Epithelial cell of prostate (primary cell): ENCODE results near the gene C16orf92.

Source experiments
- DNase-seq: peaks from one replicate; pipeline ENCODE4 v3.0.0-alpha.2; 2011; ENCODE audit warnings: low read depth, low spot score
- H3K27ac ChIP-seq: fragments of 450-650 bp; 2 replicates; pipeline ENCODE4 v1.5.1; 2017; ENCODE audit warnings: mild to moderate bottlenecking

Gene C16orf92

DNA sequence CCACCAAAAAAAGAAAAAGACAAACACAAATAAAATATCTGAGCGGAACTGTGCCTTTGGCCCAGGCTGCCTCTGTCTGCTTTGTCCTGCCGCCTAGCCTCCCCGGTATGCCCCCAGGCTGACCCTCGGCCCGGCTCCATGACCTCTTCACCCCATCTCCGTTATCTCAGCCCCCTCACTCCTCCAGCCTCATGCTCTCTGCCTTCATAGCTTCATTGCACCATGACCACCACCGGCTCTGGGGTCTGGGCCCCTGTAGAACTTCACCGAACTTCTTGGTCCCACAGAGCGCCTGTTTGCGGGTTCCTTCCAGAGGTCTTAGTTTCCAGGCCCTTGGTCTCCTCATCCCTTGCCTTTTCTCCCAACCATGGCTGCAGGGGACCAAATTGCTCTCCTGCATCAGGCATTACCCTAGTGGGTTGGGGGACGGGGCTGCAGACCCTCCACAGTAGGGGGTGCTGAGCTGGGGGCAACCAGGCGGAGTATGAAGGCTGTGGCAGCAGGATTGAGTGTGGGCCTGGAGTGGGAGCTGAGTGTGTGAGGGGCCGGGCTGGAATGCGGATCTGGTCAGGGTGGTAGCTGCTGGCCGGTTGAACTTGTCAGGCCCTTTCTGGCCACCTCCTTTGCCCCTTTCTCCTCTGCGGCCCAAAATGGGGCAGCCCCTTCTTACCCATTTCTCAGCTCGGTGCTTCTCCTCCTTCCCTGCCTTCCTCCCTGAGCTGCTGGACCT lies 34.5 kb upstream of the C16orf92 start:
- DNase-seq, result no peak

DNA sequence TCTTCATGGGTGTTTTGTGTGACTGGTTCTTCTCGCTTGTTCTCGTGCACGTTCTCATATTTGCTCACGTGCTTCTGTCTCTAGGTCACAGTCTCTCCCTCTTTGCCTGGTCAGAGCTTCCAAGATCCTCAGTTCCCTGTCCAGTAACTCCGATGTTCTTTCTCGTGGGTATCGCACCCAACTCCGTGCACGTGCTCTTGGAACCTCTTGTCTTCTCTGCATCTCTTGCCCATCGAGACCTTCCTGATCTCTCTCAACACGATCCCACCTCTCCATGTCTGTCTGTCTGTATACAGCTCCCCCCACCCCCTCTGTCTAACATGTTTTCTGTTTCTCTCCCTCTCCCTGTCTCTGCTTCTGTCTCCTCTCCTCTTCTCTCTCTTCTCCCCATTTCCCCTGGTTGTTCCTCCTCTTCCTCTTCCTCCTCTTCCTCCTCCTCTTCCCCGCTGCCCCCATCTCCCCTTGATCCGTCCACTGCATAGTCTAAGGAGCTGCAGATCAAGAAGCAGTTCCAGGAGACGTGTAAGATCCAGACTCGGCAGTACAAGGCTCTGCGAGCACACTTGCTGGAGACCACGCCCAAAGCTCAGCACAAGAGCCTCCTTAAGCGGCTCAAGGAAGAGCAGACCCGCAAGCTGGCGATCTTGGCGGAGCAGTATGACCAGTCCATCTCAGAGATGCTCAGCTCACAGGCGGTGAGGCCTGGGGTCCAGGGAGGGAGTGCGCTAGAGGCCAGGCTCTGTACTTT lies 33.7 kb upstream of the C16orf92 start:
- no peak for DNase-seq

More for the DNA sequence above, 34.5 kb upstream of the C16orf92 start:
- H3K27ac ChIP-seq, result no peak overlapping the region

DNA sequence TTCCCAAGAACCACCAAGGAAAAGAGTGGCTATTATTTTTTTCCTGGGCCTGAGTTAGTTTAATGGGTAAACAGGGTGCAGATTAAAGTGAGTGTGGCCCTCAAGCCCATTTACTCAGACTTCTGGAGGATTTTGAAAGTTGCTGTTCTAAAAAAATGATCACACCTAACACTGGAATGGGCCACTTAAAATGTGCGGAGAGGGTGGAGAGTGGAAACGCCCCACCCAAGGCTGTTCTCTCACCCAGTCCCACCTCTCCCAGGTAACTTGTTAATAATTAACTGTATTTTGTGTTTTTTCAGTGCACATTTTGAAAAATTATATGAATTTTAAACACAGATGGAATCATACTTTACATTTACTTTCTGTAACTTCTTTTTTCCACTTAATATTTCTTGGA lies 33.0 kb upstream of the C16orf92 start:
- H3K27ac ChIP-seq, result no peak overlapping the region
- no peak for DNase-seq

More for the DNA sequence above, 33.7 kb upstream of the C16orf92 start:
- no peak overlapping the region for H3K27ac ChIP-seq

DNA sequence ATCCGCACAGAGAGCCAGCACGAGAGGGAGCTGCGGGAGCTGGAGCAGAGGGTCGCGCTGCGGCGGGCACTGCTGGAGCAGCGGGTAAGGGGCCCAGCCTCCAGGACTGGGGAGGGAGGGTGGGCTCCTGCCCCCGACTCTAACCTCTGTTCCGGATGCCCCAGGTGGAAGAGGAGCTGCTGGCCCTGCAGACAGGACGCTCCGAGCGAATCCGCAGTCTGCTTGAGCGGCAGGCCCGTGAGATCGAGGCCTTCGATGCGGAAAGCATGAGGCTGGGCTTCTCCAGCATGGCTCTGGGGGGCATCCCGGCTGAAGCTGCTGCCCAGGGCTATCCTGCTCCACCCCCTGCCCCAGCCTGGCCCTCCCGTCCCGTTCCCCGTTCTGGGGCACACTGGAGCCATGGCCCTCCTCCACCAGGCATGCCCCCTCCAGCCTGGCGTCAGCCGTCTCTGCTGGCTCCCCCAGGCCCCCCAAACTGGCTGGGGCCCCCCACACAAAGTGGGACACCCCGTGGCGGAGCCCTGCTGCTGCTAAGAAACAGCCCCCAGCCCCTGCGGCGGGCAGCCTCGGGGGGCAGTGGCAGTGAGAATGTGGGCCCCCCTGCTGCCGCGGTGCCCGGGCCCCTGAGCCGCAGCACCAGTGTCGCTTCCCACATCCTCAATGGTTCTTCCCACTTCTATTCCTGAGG lies 32.0 kb upstream of the C16orf92 start:
- DNase-seq, result no peak
- H3K27ac ChIP-seq, result no peak overlapping the region

DNA sequence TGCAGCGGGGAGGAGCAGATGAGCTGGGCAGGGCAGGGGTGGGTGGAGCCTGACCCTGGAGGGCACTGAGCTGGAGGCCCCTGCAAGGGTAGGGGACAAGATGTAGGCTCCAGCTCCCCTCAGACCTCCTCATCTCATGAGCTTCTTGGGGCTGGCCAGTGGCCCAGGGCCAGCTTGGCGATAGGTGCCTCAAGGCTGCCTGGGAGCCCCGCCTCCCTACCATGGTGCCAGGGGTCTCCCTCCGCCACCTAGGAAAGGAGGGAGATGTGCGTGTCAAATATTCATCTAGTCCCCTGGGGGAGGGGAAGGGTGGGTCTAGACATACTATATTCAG lies 31.5 kb upstream of the C16orf92 start:
- H3K27ac ChIP-seq, result no peak overlapping the region
- DNase-seq, result no peak

DNA sequence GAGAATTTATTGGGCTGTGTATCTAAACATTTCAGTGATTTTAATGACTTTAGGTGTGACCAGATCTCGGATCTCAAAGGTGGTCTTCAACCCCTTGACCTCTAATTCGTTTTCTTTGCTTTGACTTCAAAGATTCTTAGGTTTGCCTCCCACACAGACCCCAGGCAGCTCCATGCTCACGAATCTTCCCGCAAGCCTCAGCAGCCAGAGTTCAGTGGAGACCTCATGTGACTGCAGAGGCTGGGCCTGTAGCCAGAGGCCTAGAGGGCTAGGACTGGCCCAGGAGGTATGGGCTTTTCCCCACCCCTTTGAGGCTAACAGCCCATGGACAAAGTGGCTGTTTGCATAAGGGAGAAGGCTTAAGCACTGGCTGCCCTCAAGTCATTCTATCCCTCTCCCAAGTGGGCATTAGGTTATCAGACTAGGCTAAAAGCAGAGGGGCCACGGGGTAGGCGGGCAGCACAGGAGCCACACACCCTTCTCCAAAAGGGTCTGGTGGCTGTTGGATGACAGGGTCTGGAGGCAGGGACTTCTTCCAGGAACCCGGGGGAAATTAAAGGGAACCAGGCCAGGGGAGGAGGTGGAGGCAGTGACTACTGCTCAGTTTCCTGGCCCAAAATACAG lies 30.5 kb upstream of the C16orf92 start:
- no peak for DNase-seq
- H3K27ac ChIP-seq, result no peak overlapping the region

DNA sequence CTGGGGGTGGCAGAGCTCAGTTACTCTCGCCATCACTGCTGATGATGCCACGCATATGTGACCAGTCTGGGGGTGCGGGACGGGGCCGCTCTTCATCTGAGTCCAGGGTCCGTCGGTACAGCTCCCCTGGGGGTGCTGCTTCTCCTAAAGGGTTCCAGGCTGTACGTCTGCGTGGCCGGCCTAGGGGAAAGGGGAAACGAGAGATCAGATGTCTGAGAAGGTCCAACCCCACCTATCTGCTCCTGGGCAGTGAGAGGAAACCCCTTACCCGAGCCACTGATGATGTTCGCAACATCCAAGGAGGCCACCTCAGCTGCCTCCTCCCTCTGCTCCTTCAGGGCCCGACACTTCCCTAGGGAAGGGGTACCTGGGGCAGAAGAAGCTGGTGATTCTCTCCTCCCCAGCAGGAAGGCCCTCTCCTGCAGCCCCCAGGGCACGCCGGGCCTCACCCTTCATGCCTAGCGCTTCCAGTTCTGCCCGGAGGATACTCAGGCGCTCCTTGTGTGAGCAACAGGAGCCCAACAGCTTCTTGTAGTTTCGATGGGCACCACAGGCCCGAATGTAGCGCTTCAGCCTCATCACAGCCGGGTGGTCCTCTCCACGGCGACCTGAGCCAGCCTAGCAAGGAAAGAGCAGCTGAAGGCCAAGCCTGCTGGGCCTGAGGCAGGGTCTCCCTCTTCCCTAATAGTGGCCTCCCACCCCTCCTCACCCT lies 29.7 kb upstream of the C16orf92 start:
- DNase-seq, result no peak
- H3K27ac ChIP-seq, result no peak overlapping the region

DNA sequence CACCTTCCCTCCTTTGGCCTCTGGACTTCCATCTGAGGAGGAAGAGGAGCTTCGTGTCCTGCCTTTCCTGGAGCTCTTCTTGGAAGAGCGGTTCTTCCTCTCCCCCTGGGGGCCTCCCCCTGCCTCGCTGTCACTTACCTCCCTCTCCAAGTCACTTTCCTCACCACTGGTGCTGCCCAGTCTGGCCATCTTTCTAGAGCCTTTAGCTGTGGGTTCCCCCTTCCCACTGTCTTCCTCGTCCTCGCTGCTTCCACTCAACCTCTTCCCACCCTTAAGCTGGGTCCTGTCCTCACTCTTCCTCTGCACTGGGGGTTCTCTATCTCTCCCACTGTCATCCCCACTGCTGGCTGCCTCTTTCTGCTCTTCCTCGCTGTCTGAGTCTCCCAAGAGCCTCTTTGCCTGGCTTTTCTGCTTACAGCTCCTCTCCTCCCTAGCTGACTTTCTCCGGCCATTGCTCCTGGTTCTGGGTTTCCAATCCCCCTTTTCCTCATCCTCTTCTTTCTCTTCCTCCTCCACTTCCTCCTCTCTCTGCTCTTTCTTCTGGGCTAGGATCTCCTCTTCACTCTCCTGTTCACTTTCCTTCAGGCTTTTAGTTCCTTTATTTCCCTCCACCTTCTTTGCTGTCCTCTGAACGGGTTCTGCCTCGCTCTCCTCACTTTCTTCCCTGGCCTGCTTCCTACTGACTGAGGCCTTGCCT lies 28.9 kb upstream of the C16orf92 start:
- DNase-seq, result no peak
- peak overlapping the region; percentile 74 for H3K27ac ChIP-seq

DNA sequence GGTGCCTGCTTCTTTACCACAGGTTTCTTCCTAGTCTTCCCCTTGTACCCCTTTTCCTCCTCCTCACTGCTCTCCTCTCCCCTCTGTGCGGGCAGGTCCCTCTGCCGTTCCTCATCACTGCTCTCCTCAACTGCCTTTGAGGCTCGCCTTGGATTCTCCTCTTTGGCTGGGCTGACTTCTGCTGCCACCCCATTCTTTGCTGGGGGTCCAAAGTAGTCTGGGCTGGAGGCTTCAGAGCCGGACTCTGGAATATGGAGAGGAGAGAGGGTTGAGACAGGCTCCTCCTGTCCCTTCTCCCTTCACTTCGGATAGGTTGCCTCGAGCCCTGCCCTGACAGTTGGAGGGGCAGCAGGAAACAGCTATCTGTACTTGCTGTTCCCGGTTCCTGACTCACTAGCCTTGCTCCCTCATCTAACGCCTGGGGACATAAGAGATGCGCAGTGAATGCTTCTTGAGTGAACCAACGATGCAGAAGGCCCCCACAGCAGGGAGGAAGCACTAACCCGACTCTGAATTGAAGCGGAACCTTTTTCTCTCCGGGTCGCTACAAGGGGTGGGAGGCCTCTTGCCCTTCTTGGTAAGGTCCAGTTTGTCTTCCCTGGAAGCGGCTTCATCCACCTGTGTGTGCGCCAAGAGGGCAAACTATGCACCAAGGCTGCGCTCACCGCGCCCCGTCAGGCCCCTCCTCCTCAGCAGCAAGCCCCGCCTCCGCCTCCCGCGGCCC lies 28.2 kb upstream of the C16orf92 start:
- no peak for DNase-seq

DNA sequence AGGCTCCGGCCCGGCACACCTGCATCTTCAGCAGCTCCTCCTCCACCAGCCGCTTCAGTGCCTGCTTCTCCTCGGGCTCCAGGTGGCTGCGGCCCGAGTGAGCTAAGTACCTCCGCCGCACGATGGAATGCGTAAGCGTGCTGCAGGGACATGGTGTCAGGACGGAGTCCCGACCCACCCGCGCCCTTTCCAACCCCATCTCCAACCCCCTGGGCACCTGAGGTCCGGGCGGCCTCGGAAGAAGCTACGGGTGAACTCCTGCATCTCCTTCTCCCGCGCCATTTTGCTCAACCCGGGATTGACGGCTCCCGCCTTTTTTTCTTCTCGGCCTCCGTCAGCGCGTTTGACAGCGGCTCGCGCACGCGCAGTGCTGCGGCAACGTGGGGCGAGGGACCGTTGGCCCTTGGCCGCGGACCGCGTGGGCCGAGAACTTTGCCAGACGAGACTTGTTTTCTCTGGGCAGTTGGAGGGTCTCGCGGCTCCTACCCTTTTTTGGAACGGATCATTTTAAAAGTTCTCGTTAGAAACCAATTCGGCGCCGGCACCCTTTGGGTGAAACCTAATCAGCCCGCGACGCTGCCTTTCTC lies 27.6 kb upstream of the C16orf92 start, which contains the start of gene HIRIP3:
Gene HIRIP3, minus strand, starts transcription at position 294 of the 587 bp plus-strand sequence. Its CDS starts 12 bp downstream, at position 282.
- peak within 1 kb of the TSS; percentile 74 for H3K27ac ChIP-seq
- DNase-seq, result no peak

More for the DNA sequence above, 28.2 kb upstream of the C16orf92 start:
- peak overlapping the region; percentile 74 for H3K27ac ChIP-seq

DNA sequence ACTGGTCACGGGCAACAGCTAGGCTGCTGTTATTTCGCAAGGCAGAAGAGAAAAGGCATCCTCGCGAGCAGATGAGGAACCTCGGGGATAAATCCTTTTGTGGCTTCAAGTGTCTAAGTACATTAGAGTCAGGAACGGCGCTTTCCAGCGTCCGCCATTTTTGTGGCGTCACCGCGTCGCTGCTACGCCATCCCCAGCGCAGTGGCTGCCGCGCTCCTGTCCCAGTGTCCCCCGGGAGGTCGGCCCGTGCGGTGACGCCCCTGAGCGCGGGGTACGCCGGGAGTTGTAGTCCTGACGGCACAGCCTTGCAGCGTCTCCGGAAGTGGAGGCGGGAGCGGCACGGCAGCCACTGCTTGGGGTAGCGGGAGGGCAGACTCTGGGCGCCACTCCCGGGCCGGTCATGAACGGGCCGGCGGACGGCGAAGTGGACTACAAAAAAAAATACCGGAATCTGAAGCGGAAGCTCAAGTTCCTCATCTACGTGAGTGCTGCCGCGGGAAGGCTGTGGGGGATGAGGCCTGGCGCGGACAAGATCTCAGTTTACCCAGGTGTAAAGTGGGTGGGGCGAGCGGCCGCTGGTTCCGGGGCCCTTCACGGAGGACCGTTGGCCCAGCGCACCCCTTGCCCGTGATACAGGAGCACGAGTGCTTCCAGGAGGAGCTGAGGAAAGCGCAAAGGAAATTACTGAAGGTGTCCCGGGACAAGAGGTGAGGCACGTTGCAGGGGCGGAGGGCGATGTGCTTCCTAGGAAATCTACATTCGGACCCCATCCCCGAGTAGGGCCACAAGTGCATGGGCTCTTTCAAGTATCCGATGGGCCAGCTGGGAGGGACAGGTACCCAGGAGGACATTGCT lies 26.9 kb upstream of the C16orf92 start, which contains the start of gene INO80E:
Gene INO80E, plus strand, starts transcription at position 331 of the 855 bp plus-strand sequence. Its CDS starts 70 bp downstream, at position 401.
- peak; percentile 70 for DNase-seq

DNA sequence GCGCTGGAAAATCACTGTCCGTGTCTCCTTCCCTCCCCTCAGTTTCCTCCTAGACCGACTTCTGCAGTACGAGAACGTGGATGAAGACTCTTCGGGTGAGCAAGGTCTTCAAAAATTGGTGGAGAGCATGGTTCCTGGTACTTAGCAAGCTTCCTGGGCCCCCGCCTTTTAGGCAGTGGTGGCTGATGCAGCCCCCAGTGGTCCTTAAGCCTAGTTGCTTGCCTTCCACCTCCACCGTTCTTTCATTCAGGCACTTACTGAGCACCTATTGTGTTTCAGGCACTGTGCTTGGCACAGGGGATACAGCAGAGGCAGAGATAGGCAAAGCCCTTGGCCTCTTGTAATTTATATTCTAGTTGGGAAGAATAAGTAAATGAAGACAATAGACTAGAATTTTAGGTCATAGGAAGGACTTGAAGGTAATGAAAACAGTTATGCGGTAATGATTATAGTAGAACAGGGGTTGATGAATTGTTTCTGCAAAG lies 26.2 kb upstream of the C16orf92 start:
- no peak overlapping the region for H3K27ac ChIP-seq
- DNase-seq, result no peak

More for the DNA sequence above, 26.9 kb upstream of the C16orf92 start, which contains the start of gene INO80E:
- H3K27ac ChIP-seq, result peak within 1 kb of the TSS; percentile 74

DNA sequence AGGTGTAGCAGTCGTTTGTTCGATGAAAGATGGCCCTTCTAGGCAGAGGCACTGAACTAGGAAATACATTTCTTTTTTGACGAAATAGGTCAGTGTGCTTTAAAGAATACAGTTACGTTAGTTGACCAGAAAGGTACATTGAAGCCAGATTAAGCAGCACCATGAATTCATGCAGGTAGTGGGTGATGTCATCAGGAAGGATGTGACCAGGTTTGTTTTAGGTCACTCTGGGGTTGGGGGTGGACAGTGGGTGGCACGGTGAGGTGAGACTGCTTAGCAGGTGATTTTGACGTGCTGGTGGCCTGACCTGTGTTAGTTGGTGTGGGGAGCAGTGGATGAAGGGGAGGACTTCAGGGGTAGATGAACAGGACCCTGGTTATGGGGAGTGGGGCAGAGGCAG lies 23.4 kb upstream of the C16orf92 start:
- DNase-seq, result no peak
- H3K27ac ChIP-seq, result no peak overlapping the region

DNA sequence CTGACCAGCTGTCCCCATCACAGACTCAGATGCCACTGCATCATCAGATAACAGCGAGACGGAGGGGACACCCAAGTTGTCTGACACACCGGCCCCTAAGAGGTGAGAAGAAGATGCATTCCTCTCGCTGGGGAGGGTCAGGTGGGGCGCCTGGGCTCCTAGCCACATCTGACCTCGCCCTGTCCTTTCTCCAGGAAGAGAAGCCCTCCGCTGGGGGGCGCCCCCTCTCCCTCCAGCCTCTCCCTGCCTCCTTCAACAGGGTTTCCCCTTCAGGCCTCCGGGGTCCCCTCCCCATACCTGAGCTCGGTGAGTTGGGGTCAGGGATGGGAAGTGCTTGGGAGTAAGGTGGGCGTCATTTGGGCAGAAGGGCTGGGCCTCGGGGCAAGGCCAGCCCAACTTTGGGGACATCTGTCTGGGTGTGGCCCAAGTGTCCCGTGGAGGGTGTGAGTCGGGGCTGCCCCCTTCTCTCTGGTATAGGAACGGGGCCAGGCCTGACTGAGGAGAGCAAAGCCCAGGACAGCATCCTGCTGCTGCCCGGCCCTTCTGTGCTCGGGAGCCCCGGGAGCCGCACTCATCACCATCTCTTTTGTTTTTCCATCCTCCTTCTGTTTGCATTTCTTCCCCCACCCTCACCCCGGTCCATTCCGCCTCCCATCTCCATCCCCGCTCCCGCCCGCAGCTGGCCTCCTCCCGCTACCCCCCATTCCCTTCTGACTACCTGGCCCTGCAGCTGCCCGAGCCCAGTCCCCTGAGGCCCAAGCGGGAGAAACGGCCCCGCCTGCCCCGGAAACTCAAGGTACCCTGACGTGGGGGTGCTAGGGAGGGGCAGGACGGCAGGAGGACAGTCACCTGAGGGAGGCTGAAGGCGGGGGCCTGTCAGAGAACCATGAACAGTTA lies 22.0 kb upstream of the C16orf92 start:
- no peak for DNase-seq
- no peak overlapping the region for H3K27ac ChIP-seq

DNA sequence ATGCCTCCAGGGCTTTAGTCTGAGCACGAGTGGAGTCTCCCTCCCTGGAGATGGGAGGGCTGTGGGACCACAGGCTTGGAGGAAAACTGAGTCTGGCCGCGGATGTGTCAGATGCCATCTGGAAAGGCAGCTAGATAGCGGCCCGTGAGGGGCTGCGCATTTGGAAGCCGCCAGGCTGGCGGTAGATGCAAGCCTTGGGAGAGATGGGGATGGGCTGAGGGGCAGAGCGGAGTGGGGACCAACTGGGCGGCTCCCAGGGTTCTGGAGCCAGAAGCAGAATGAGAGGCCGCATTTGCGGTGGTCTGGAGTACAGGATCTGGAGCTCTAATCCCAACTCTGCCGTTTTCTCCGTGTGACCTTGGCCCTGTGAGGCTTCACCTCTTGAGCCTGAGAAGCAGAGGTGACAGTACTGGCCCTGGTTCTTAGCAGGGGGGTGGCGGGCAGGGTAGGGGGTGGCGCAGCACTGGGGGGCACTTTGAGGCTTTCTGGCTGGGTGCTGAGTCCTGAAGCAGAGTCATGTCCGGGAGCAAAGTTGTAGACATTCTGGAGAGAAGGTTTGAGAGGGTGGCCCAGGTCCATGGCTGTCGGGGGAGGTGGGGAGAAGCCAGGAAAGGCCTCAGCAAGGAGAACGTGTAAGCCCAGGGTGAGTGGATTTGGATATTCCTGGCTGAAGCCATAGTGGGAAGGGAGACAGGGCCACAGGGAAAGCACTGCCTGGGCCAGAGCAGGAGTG lies 20.2 kb upstream of the C16orf92 start:
- DNase-seq, result no peak
- no peak overlapping the region for H3K27ac ChIP-seq
